ENCODE data around the gene BTBD2. TPM values are rescaled to one million over a fixed set of nuclear protein-coding genes. Genes with fewer than 3 reads are reported as not detected.

Gene BTBD2
- total RNA-seq, 1 donor from 2014 or later: 81.5 TPM

- H3K36me3 ChIP-seq: peaks cover 0 to 27% of the 10 kb centered on the region in 2 donors
- intact Hi-C loops (cut with DNase I): no loop called here
Observed at GRCh38 chr19:1999856-2000515, 15.5 kb downstream of the BTBD2 start.

GRCh38 chr19:1998712-1999708 is 16.5 kb downstream of the BTBD2 start:
- no peaks in the 10 kb centered on the region for H3K9me3 ChIP-seq
- intact Hi-C loops (cut with DNase I): no loop called here
- DNase-seq (ENCODE audit: extremely low spot score in 2 of 2): no peak
- TF ChIP-seq POLR2AphosphoS5 (IDR thresholded peaks at IDR 0.05; ENCODE audit: insufficient read depth in 1 of 2, low read depth in 1 of 2): no peak
- no peak for TF ChIP-seq POLR2A (IDR thresholded peaks at IDR 0.05)
- no peak for TF ChIP-seq CTCF (IDR thresholded peaks at IDR 0.05)
- H3K36me3 ChIP-seq: peaks cover 0 to 29% of the 10 kb centered on the region in 2 donors
- no peaks in the 10 kb centered on the region for H3K27me3 ChIP-seq
- no peaks in the 10 kb centered on the region for H3K4me1 ChIP-seq
- H3K4me3 ChIP-seq: no peak overlapping the region
- H3K27ac ChIP-seq: no peak overlapping the region

More at GRCh38 chr19:1999856-2000515, 15.5 kb downstream of the BTBD2 start:
- H3K9me3 ChIP-seq: no peaks in the 10 kb centered on the region
- no peak for DNase-seq (ENCODE audit: extremely low spot score in 2 of 2)
- TF ChIP-seq CTCF (IDR thresholded peaks at IDR 0.05): no peak
- TF ChIP-seq POLR2A (IDR thresholded peaks at IDR 0.05): no peak
- no peak for TF ChIP-seq POLR2AphosphoS5 (IDR thresholded peaks at IDR 0.05; ENCODE audit: insufficient read depth in 1 of 2, low read depth in 1 of 2)
- no peak overlapping the region for H3K27ac ChIP-seq
- H3K4me1 ChIP-seq: no peaks in the 10 kb centered on the region
- H3K4me3 ChIP-seq: no peak overlapping the region
- H3K27me3 ChIP-seq: no peaks in the 10 kb centered on the region

GRCh38 chr19:1997353-1998233 is 17.9 kb downstream of the BTBD2 start:
- Histone ChIP-seq H3K27me3 (no peaks in the 10 kb centered on the region), H3K27ac (no peak overlapping the region), H3K4me1 (no peaks in the 10 kb centered on the region), H3K36me3 (peaks cover 0 to 31% of the 10 kb centered on the region in 2 donors), H3K4me3 (no peak overlapping the region), H3K9me3 (no peaks in the 10 kb centered on the region)
- intact Hi-C loops (cut with DNase I): no loop called here
- no peak for TF ChIP-seq POLR2A (IDR thresholded peaks at IDR 0.05)
- no peak for TF ChIP-seq POLR2AphosphoS5 (IDR thresholded peaks at IDR 0.05; ENCODE audit: insufficient read depth in 1 of 2, low read depth in 1 of 2)
- no peak for TF ChIP-seq CTCF (IDR thresholded peaks at IDR 0.05)
- no peak for DNase-seq (ENCODE audit: extremely low spot score in 2 of 2)

- Histone ChIP-seq H3K27ac (no peak overlapping the region), H3K4me3 (no peak overlapping the region), H3K4me1 (no peaks in the 10 kb centered on the region), H3K9me3 (no peaks in the 10 kb centered on the region), H3K27me3 (no peaks in the 10 kb centered on the region), H3K36me3 (peaks cover 0 to 55% of the 10 kb centered on the region in 2 donors)
- DNase-seq (ENCODE audit: extremely low spot score in 2 of 2): no peak
- intact Hi-C loops (cut with DNase I): no loop called here
- TF ChIP-seq POLR2AphosphoS5 (IDR thresholded peaks at IDR 0.05; ENCODE audit: insufficient read depth in 1 of 2, low read depth in 1 of 2) (no peak), POLR2A (IDR thresholded peaks at IDR 0.05) (no peak)
Observed at GRCh38 chr19:1992759-1993260, 22.7 kb downstream of the BTBD2 start.

Measured in vagina (tissue), 2 donors.